ENCODE data around the gene SDF4.

Gene SDF4

GRCh38 chr1:1242461-1243265 is 10.9 kb upstream of the SDF4 start:
- DNase-seq (ENCODE audit: low read depth), result no peak
- no peak overlapping the region for H3K4me3 ChIP-seq (ENCODE audit: low read depth, low read length)
- no peak for TF ChIP-seq CTCF (IDR thresholded peaks at IDR 0.05; ENCODE audit: low read depth, low read length, missing control alignments)

- no peak for DNase-seq (ENCODE audit: low read depth)
- H3K4me3 ChIP-seq (ENCODE audit: low read depth, low read length), result no peak overlapping the region
- TF ChIP-seq CTCF (IDR thresholded peaks at IDR 0.05; ENCODE audit: low read depth, low read length, missing control alignments), result no peak
These were observed 9.9 kb upstream of the SDF4 start for GRCh38 chr1:1241588-1242219.

GRCh38 chr1:1240822-1241587 is 9.2 kb upstream of the SDF4 start:
- H3K4me3 ChIP-seq (ENCODE audit: low read depth, low read length), result no peak overlapping the region
- no peak for DNase-seq (ENCODE audit: low read depth)
- TF ChIP-seq CTCF (IDR thresholded peaks at IDR 0.05; ENCODE audit: low read depth, low read length, missing control alignments), result no peak

- no peak for TF ChIP-seq CTCF (IDR thresholded peaks at IDR 0.05; ENCODE audit: low read depth, low read length, missing control alignments)
- H3K4me3 ChIP-seq (ENCODE audit: low read depth, low read length), result no peak overlapping the region
- DNase-seq (ENCODE audit: low read depth), result no peak
These were observed 8.5 kb upstream of the SDF4 start for GRCh38 chr1:1240348-1240732.

GRCh38 chr1:1239614-1240347 is 8.0 kb upstream of the SDF4 start:
- no peak for TF ChIP-seq CTCF (IDR thresholded peaks at IDR 0.05; ENCODE audit: low read depth, low read length, missing control alignments)
- no peak overlapping the region for H3K4me3 ChIP-seq (ENCODE audit: low read depth, low read length)
- no peak for DNase-seq (ENCODE audit: low read depth)

- no peak overlapping the region for H3K4me3 ChIP-seq (ENCODE audit: low read depth, low read length)
- TF ChIP-seq CTCF (IDR thresholded peaks at IDR 0.05; ENCODE audit: low read depth, low read length, missing control alignments), result no peak
- no peak for DNase-seq (ENCODE audit: low read depth)
These were observed 7.4 kb upstream of the SDF4 start for GRCh38 chr1:1239227-1239613.

All from GM12864 (cell line).